GM12865 (cell line): ENCODE measurements around the gene SUCO.

ENCODE experiments used
- DNase-seq: peaks from one replicate; pipeline ENCODE4 v3.0.0; 2010; ENCODE audit warnings: low read depth
- H3K4me3 ChIP-seq: 2 replicates; pipeline ENCODE4 v1.5.1; 2011; ENCODE audit warnings: mild to moderate bottlenecking, low read depth, low read length, control low read depth
- CTCF ChIP-seq: IDR thresholded peaks from 2 replicates; pipeline ENCODE4 v1.5.1; 2011; ENCODE audit warnings: low read length, control low read depth, low read depth, inconsistent platforms; ENCODE audit not compliant: insufficient read depth; ENCODE audit errors: missing control alignments

The SUCO gene

GRCh38 chr1:172638885-172639831, 106.2 kb downstream of the SUCO start:
- TF ChIP-seq CTCF: no peak
- H3K4me3 ChIP-seq: no peak overlapping the region
- peak; percentile 79 for DNase-seq

GRCh38 chr1:172640111-172640510, 107.2 kb downstream of the SUCO start:
- TF ChIP-seq CTCF: no peak

GRCh38 chr1:172641492-172641891, 108.5 kb downstream of the SUCO start:
- no peak for DNase-seq
- no peak for TF ChIP-seq CTCF
- H3K4me3 ChIP-seq: no peak overlapping the region

More at GRCh38 chr1:172640111-172640510, 107.2 kb downstream of the SUCO start:
- no peak overlapping the region for H3K4me3 ChIP-seq
- DNase-seq: no peak

- DNase-seq: no peak
- TF ChIP-seq CTCF: no peak
- no peak overlapping the region for H3K4me3 ChIP-seq
Measured at GRCh38 chr1:172642970-172643369, 110.0 kb downstream of the SUCO start.

- no peak for TF ChIP-seq CTCF
- H3K4me3 ChIP-seq: no peak overlapping the region
- no peak for DNase-seq
Measured at GRCh38 chr1:172646653-172647052, 113.7 kb downstream of the SUCO start.

GRCh38 chr1:172647110-172647564, 114.2 kb downstream of the SUCO start:
- no peak for TF ChIP-seq CTCF
- H3K4me3 ChIP-seq: no peak overlapping the region
- DNase-seq: peak; percentile 21

- H3K4me3 ChIP-seq: no peak overlapping the region
- no peak for TF ChIP-seq CTCF
- DNase-seq: no peak
Measured at GRCh38 chr1:172647987-172648386, 115.0 kb downstream of the SUCO start.
